GM18951 (cell line): ENCODE results near the gene HBQ1.
"Not testable (repeated sequence)": the region's sequence is repeated elsewhere in the genome, so short reads cannot be mapped to it uniquely, and the experiment has no call there.

Experiments used
- POLR2A ChIP-seq: IDR thresholded peaks from 4 replicates; pipeline ENCODE4 v1.6.1; 2011; ENCODE audit warnings: mild to moderate bottlenecking; ENCODE audit not compliant: insufficient read length, insufficient read depth; ENCODE audit errors: extremely low read depth
- in situ Hi-C: fragments of 300-500 bp; cut with MboI; formaldehyde crosslinking; loops from one replicate; pipeline ENCODE4 v1.12.0; 2022; ENCODE audit warnings: low sequenced_read_pairs, mixed read lengths, inconsistent platforms; ENCODE audit not compliant: unreplicated experiment

Gene HBQ1

DNA sequence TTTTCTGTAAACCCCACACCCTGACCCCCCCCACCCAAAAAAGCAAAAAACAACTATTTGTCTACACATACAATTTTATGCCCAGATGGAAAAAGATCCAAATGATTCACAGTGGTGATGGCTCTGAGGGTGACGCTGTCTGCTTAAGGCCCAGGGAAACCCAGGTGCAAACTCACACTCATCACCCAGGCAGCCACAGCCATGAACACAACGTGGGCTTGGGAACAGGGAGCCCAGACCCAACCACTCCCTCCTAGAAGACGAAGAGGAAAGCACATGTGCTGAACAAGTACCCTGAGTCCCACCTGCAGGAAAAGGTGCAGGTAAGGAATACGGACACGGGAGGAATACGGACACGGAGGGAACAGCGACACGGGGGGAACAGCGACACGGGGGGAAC is 5.4 kb downstream of the HBQ1 start:
- in situ Hi-C loops, result no loop called here

DNA sequence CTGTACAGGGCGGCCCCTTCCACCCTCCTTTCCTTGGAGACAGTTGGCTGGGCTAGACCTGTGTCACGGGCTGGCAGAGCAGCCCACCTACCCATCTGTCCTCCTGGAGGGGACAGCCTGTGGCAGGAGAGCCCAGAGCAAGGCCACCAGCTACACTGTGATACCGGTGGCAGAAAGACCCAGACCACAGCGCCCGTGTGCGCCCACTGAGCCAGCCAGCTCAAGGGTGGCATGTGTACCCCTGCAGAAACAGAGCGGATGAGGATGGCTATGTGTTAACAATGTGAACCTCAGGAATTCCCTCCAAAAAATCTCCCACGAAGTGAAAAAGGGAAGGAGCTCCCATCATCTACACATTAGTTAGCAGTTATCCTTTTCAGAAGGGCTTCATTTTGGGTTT is 7.1 kb downstream of the HBQ1 start:
- in situ Hi-C loops, result no loop called here

More for the DNA sequence above, 5.4 kb downstream of the HBQ1 start:
- no peak for TF ChIP-seq POLR2A

DNA sequence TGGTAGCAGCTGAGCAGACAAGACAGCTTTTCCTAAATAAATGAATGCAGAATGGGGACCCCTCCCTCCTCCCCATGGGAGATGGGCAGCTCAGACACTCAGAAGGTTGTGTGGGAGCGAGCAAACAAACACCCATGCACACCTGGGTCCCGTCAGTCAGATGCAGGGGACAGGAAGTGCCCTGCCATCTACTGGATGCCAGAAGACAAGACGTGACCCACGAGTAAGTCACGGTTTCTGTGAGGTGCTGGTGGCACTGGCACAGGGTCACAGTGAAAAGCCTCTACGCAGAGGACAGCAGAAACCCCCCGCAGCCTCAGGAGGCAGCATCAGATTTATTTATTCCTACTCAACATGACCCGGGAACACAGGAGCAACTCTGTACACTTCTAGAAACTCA is 8.4 kb downstream of the HBQ1 start:
- TF ChIP-seq POLR2A, result no peak
- in situ Hi-C loops, result no loop called here

More for the DNA sequence above, 7.1 kb downstream of the HBQ1 start:
- no peak for TF ChIP-seq POLR2A

DNA sequence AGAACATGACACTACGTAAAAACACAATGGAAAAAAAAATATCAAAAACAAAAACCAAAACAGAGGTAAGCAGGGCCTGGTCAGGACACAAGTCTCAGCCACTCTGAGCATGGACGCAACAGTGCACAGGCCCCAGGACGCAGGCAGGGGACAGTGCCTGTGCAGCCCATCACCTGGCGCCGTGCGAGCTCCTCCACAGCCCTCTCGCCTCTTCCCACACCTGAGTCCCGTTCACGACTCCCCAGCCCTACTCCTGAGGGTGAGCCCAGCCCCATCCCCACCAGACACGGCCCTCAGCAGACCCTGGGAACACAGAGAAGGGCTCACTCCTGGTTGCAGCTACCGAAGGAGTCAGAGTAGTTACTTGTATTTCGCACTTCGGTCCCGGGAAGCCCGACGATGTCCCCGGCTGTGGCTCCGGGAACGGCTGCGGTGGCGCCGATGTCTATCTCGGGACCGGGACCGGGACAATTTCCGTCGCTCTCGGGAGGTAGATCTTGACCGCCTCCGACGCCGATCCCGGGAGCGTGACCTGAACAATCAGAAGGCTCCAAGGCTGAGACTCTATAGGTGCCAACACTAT is 9.4 kb downstream of the HBQ1 start:
- in situ Hi-C loops, result no loop called here
- TF ChIP-seq POLR2A, result no peak

DNA sequence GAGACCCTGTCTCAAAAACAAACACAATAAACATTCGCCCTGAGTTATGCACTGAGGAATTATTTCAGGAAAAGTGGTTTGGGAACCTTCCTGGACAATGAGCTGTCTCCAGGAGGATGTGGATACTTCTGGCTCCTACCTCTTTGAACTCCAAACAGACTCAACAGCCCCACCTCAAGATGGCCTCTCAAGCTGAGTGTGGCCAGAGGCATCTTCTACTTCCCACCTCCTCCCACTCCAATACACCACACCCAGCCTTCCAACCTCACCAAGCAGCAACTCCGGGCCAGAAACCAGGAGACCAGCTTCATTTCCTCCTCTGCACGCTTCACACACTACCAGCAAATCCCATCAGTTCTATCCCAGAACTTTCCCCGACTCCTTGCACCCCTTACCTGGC is 11.6 kb downstream of the HBQ1 start:
- no peak for TF ChIP-seq POLR2A
- in situ Hi-C loops, result no loop called here

DNA sequence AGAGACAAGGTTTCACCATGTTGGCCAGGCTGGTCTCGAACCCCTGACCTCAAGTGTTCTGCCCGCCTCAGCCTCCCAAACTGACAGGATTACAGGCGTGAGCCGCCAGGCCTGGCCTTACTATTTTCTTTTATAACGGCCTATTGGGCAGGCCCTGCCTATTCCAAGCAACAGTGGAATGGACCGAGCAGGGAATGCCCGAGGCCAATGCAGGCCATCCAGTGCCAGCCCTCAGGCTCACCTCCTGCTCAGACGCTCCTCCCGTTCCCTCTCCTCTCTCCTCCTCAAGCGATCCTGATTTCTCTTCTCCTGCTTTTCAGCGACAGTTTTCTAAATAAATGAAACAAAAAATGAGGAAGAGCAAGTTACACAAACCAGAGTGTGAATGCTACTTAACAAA is 12.4 kb downstream of the HBQ1 start:
- in situ Hi-C loops, result no loop called here
- TF ChIP-seq POLR2A, result no peak

DNA sequence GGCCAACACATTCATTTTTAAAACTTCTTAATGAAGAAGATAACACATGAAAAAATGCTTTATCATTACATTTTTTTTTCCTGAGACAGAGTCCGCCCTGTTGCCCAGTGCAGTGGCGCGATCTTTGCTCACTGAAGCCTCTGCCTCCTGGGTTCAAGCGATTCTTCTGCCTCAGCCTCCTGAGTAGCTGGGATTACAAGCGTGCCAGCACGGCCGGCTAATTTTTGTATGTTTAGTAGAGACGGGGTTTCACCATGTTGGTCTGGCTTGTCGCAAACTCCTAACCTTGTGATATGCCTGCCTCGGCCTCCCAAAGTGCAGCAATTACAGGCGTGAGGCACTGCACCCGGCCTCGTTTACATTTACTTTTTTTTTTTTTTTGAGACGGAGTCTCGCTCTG is 13.2 kb downstream of the HBQ1 start:
- in situ Hi-C loops, result no loop called here
- TF ChIP-seq POLR2A, result no peak

DNA sequence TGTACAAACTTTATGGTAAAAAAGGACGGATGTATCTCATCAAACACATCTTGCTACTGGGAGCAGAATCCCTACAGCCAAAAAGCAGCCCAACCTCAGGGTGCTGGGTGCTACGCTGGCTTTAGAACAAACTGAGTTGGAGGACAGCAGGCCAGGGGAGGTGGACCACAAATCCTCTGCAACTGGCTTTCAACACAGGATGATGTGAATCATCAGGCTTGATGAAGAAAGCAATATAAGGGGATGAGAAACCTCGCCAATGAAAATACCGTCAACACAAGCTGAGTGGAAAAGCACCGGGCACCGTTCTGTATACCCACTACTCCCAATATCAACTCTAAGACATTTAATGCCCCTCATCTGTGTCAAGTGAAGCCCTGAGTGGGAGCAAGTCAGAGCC is 14.3 kb downstream of the HBQ1 start:
- in situ Hi-C loops, result no loop called here
- TF ChIP-seq POLR2A, result no peak

DNA sequence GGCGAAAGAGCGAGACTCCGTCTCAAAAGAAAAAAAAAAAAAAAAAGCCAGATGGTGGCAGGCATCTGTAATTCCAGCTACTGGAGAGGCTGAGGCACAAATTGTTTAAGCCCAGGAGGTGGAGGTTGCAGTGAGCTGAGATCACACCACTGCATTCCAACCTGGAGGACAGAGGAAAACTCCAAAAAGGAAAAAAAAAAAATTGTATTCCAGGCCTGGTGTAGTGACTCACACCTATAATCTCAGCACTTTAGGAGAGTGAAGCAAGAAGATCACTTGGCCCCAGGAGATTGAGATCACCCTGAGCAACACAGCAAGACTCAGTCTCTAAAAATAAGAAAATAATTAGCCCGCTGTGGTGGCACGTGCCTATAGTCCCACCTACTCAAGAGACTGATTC is 20.1 kb downstream of the HBQ1 start:
- no peak for TF ChIP-seq POLR2A

DNA sequence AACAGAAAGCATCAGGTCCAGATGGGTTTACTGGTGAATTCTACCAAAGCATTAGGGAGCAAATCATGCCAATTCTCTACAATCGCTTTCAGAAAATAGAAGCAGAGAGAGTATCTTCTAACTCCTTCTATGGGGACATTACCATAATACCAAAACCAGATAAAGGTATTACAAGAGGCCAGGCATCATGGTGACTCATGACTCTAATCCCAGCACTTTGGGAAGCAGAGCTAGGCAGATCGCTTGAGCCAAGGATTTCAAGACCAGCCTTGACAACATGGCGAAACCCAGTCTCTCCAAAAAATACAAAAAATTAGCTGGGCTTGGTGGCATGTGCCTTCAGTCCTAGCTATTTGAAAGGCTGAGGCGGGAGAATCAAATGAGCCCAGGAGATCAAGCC is 23.0 kb downstream of the HBQ1 start:
- in situ Hi-C loops, result no loop called here
- TF ChIP-seq POLR2A, result no peak

More for the DNA sequence above, 20.1 kb downstream of the HBQ1 start:
- in situ Hi-C loops, result no loop called here

DNA sequence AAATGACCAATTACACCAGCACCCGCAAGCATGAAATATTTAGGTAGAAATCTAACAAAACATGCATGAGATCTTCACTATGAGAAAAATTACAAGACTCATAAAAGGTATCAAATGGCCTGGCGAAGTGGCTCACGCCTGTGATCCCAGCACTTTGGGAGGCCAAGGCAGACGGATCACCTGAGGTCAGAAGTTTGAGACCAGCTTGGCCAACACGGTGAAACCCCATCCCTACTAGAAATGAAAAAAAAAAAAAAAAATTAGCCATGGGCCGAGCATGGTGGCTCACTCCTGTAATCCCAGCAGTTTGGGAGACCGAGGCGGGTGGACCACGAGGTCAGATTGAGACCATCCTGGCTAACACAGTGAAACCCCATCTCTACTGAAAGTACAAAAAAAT is 23.8 kb downstream of the HBQ1 start:
- in situ Hi-C loops, result not testable (repeated sequence)

DNA sequence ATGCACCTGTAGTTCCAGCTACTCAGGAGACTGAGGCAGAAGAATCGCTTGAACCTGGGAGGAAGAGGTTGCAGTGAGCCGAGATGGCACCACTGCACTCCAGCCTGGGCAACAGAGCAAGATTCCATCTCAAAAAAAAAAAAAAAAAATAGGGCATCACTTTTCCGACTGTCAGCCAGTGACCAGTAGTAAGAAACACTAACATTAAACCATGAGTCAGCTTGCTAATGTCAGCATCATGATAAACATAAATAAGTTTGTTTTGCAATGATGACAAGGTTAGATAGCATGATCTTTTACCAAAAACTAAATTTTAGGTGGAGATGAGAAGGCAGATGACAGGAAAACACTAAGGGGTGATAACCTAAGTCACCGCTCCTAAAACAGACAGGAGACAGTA is 29.1 kb downstream of the HBQ1 start:
- in situ Hi-C loops, result not testable (repeated sequence)

DNA sequence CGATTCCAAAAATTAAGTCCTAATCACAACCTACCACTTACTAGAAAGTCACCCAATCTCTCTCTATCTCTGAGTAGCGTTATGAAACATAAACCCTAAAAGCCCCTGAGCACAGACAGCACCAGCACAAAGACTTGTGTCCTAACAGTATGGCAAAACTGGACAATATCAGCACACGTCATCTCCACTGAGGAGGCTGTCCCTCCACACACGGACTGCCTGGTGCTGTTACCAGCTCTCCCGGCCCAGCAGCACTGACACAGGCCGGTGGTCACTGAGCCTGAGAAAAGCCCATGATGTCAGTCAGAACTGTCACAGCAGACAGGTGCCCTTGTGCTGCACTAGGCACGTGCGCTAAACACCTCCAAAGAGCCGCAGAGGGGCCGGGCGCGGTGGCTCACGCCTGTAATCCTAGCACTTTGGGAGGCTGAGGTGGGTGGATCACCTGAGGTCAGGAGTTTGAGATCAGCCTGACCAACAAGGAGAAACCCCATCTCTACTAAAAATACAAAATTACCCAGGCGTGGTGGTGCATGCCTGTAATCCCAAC is 31.4 kb downstream of the HBQ1 start:
- in situ Hi-C loops, result not testable (repeated sequence)

DNA sequence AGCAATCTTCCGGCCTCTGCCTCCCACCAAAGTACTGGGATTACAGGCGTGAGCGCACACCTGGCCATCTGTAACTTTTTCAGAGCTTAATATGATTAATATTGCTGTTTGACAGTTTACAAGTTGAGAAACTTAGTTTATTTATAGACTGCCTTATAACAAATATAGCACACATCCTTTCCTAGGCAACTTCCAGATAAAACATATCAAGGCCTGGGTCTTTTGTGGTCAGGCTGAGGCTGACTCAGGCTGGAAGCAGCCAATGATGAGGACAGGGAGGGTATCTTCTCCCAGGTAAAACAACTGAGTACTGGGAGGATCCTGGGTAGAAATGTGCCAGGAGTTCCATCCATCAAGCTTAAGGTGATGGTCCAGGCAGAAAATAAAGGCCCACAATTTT is 32.7 kb downstream of the HBQ1 start:
- in situ Hi-C loops, result no loop called here
- no peak for TF ChIP-seq POLR2A

DNA sequence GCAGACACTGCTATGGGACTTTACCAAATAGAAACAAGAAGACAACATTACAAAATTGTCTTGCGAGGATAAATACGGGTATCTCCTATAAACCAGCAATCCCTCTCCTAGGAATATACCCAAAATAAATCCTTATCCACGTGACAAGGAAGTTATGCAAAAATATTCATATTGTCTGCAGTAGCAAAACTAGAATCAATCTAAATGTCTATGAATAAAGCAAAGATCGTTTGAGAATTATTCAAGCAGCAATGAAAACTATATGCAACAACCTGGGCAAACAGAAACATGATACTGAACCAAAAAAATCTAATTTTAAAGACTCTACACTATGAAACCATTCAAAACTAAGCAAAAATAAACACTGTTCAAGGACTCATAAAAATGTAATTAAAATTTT is 39.8 kb downstream of the HBQ1 start:
- in situ Hi-C loops, result no loop called here
- TF ChIP-seq POLR2A, result no peak
